SHP77 treated with DMSO at 0.1 percent for 48 hours (cell line): ENCODE results near the gene PPDPF.
"Not testable (repeated sequence)": the region's sequence is repeated elsewhere in the genome, so short reads cannot be mapped to it uniquely, and the experiment has no call there.

Experiments used
- DNase-seq: peaks from one replicate; lab custom pipeline; 2025; lab: John Stamatoyannopoulos, UW

PPDPF gene

GRCh38 chr20:63500902-63501817, 19.4 kb upstream of the PPDPF start:
- no peak for DNase-seq

- DNase-seq = peak; percentile 89
Measured at GRCh38 chr20:63501818-63502670, 18.5 kb upstream of the PPDPF start.

GRCh38 chr20:63502671-63503172, 17.8 kb upstream of the PPDPF start:
- DNase-seq = no peak

- no peak for DNase-seq
Measured at GRCh38 chr20:63503524-63503923, 17.0 kb upstream of the PPDPF start.

- no peak for DNase-seq
Measured at GRCh38 chr20:63504642-63505041, 15.9 kb upstream of the PPDPF start.

GRCh38 chr20:63505281-63505680, 15.3 kb upstream of the PPDPF start:
- no peak for DNase-seq

- DNase-seq = no peak
Measured at GRCh38 chr20:63505723-63506122, 14.8 kb upstream of the PPDPF start.

- DNase-seq = no peak
Measured at GRCh38 chr20:63507083-63507743, 13.4 kb upstream of the PPDPF start.

GRCh38 chr20:63508072-63508768, 12.3 kb upstream of the PPDPF start:
- DNase-seq = no peak

- no peak for DNase-seq
Measured at GRCh38 chr20:63509088-63509564, 11.4 kb upstream of the PPDPF start.

- no peak for DNase-seq
Measured at GRCh38 chr20:63513207-63513606, 7.4 kb upstream of the PPDPF start.

- not testable (repeated sequence) for DNase-seq
Measured at GRCh38 chr20:63514520-63514919, 6.0 kb upstream of the PPDPF start.

GRCh38 chr20:63517376-63518309, 2.9 kb upstream of the PPDPF start:
- DNase-seq = no peak

- no peak for DNase-seq
Measured at GRCh38 chr20:63518351-63518861, 2.2 kb upstream of the PPDPF start.

- no peak for DNase-seq
Measured at GRCh38 chr20:63518946-63519667, 1.5 kb upstream of the PPDPF start.

- no peak for DNase-seq
Measured at GRCh38 chr20:63519668-63520503, 679 bp upstream of the PPDPF start.

- no peak for DNase-seq
Measured at GRCh38 chr20:63520934-63521601, 503 bp downstream of the PPDPF start.

- no peak for DNase-seq
Measured at GRCh38 chr20:63521602-63522001, 1.0 kb downstream of the PPDPF start.
